HL-60 (cell line): ENCODE data around the gene ATOSB.

Experiments
- DNase-seq, 2 experiments: peaks; one replicate each; pipeline ENCODE4 v3.0.0-alpha.2; 2010 to 2020; ENCODE audit warnings: low read depth in 1 of 2, low spot score in 1 of 2
- H3K27ac ChIP-seq: fragments of 250-450 bp; sonication (Bioruptor Pico); replicated peaks from 2 replicates; pipeline ENCODE4 v1.5.1; 2020; ENCODE audit warnings: mild to moderate bottlenecking, moderate library complexity
- H3K27me3 ChIP-seq: fragments of 250-450 bp; sonication (Bioruptor Pico); 2 replicates; pipeline ENCODE4 v1.5.1; 2021; ENCODE audit warnings: mild to moderate bottlenecking, moderate library complexity; ENCODE audit not compliant: insufficient read depth, poor library complexity, severe bottlenecking
- H3K4me3 ChIP-seq: replicated peaks from 2 replicates; pipeline ENCODE4 v1.5.1; 2011; ENCODE audit warnings: mild to moderate bottlenecking, control low read depth, low read length; ENCODE audit not compliant: insufficient read depth
- CTCF ChIP-seq: IDR thresholded peaks from one replicate; pipeline ENCODE4 v1.5.1; 2011; ENCODE audit warnings: low read length, control low read depth, inconsistent platforms; ENCODE audit not compliant: insufficient read depth
- GABPA ChIP-seq: IDR thresholded peaks from 2 replicates; pipeline ENCODE4 v1.6.1; 2012; ENCODE audit warnings: low read depth
- POLR2AphosphoS5 ChIP-seq: IDR thresholded peaks from 2 replicates; pipeline ENCODE4 v1.6.1; 2012; ENCODE audit warnings: low read depth
- REST ChIP-seq: IDR thresholded peaks from 2 replicates; pipeline ENCODE4 v1.6.1; 2012; ENCODE audit warnings: low read depth; ENCODE audit not compliant: insufficient replicate concordance
- SPI1 ChIP-seq: IDR thresholded peaks from 2 replicates; pipeline ENCODE4 v1.6.1; 2012; ENCODE audit warnings: low read depth, mild to moderate bottlenecking, borderline replicate concordance

ATOSB gene

DNA sequence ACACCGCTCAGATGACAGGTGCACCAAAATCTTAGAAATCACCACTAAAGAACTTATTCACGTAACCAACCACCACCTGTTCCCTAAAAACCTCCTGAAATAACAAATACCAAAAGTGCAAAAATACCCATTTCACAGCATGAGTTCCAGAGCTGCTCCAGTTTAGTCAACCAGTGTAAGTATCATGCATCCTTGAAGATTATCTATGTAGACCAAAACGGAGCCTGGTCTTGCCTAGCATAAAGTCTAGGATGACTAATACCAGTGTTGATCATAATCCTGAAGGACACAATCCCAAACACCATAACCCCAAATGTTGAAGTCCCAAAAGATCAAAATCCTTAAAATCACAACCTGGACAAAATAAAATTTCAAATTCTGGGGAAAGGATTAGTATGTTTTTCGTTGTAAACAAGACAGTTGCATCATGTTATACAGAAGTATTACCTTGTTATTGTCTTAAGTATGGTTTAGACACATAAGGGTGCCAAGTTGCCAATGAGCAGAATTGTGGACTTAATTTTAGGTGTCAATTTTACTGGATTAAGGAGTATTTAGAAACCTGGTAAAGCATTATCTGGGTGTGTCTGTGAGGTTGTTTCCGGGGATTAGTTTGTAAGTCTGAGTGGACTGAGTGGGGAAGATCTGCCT is 61.4 kb downstream of the ATOSB start:
- Histone ChIP-seq H3K4me3 (no peak overlapping the region), H3K27ac (no peak overlapping the region), H3K27me3 (no peaks in the 10 kb centered on the region)
- no peak for DNase-seq
- TF ChIP-seq POLR2AphosphoS5 (no peak), REST (no peak), GABPA (no peak), SPI1 (no peak), CTCF (no peak)
